ENCODE measurements around the gene EBP. TPM values are rescaled to one million over a fixed set of nuclear protein-coding genes. Genes with fewer than 3 reads are reported as not detected.
A peak's percentile ranks its signal among the peaks of the same experiment; 100 is the strongest.

EBP gene
- total and polyA plus RNA-seq, 2 of the 8 experiments (the other 6 are each of a cell fraction or from before 2014, with no cell fraction given) = 143 to 286 TPM

- Histone ChIP-seq H3K27ac (ENCODE audit: low read depth, low read length) (peak within 1 kb of the TSS; percentile 70; the same call in 1 of the 2 replicates), H4K91ac (replicated peaks; ENCODE audit: insufficient read length, low read length) (no peak within 1 kb of the TSS), H3K36me3 (ENCODE audit: control insufficient read depth in 2 of 4, insufficient read depth in 4 of 4, low read length in 3 of 4) (peaks cover 0 to 8% (median 0%) of the 10 kb centered on the region in 4 experiments; a peak in 2 of 8 replicates), H2AK5ac (ENCODE audit: low read depth, low read length) (no peak within 1 kb of the TSS), H3K4ac (replicated peaks; ENCODE audit: insufficient read length, low read depth, low read length) (no peak within 1 kb of the TSS), H2BK120ac (replicated peaks; ENCODE audit: low read depth, low read length) (no peak within 1 kb of the TSS), H4K5ac (ENCODE audit: insufficient read length, low read depth, low read length) (peak within 1 kb of the TSS; percentile 55), H3K4me1 (replicated peaks in 1 of 4; ENCODE audit: control insufficient read depth in 3 of 4, insufficient read depth in 4 of 4, low read length in 3 of 4) (peaks cover 3 to 15% (median 8%) of the 10 kb centered on the region in 4 experiments), H2BK12ac (ENCODE audit: low read depth, low read length) (no peak within 1 kb of the TSS), H3K56ac (replicated peaks; ENCODE audit: insufficient read length, low read depth, low read length) (no peak within 1 kb of the TSS), H2BK20ac (ENCODE audit: low read length) (no peak within 1 kb of the TSS), H2AFZ (ENCODE audit: low read length) (peak within 1 kb of the TSS; percentile 96), H3K23me2 (ENCODE audit: low read depth, low read length) (peaks cover 3% of the 10 kb centered on the region; the same call in 1 of the 2 replicates), H3K79me1 (ENCODE audit: low read depth, low read length) (no peaks in the 10 kb centered on the region), H3K9ac (replicated peaks in 1 of 4; ENCODE audit: extremely low read depth in 1 of 4, low read depth in 3 of 4, low read length in 3 of 4) (peak within 1 kb of the TSS; percentile 60 to 80 (median 72)), H3K4me2 (ENCODE audit: insufficient read depth in 1 of 2, low read depth in 2 of 2, low read length in 2 of 2) (peak within 1 kb of the TSS; percentile 74 to 77), H3K18ac (ENCODE audit: extremely low read depth, low read length) (no peak within 1 kb of the TSS; the same call in 1 of the 2 replicates), H4K8ac (ENCODE audit: extremely low read depth, insufficient read depth, low read length) (peak within 1 kb of the TSS; percentile 85; the same call in 1 of the 2 replicates), H2BK15ac (ENCODE audit: low read length) (no peak within 1 kb of the TSS), H3K23ac (ENCODE audit: insufficient read length) (no peak within 1 kb of the TSS), H4K20me1 (replicated peaks in 1 of 2; ENCODE audit: control insufficient read depth in 1 of 2, insufficient read depth in 2 of 2, low read length in 2 of 2) (peaks cover 0 to 7% of the 10 kb centered on the region in 2 experiments), H3K9me3 (ENCODE audit: insufficient read depth in 2 of 2, low read depth in 1 of 2, low read length in 1 of 2) (no peaks in the 10 kb centered on the region), H3K14ac (ENCODE audit: insufficient read length) (no peak within 1 kb of the TSS), H2BK5ac (ENCODE audit: low read depth, low read length) (peak within 1 kb of the TSS; percentile 84), H3K79me2 (ENCODE audit: control insufficient read depth in 1 of 2, insufficient read depth in 2 of 2, low read length in 2 of 2) (peaks cover 0 to 24% of the 10 kb centered on the region in 2 experiments; a peak in 2 of 4 replicates), H3K4me3 (ENCODE audit: extremely low read depth in 1 of 4, insufficient read depth in 2 of 4, low read depth in 3 of 4, low read length in 4 of 4) (peak within 1 kb of the TSS; percentile 74 to 93 (median 82)), H3K27me3 (replicated peaks in 1 of 4; ENCODE audit: control insufficient read depth in 3 of 4, extremely low read depth in 1 of 4, insufficient read depth in 3 of 4, low read length in 3 of 4) (no peaks in the 10 kb centered on the region)
- WGBS, 2 experiments (ENCODE audit: extremely low coverage in 1 of 2, insufficient coverage in 1 of 2, insufficient read length in 1 of 2, insufficient replicate concordance in 2 of 2, low coverage in 1 of 2, low lambda C conversion rate in 2 of 2, missing lambda C conversion rate in 1 of 2) = 1% methylated on average over 45 of the region's 75 CpGs; no CpG with 5 or more reads in 1 of the 2 experiments
- DNase-seq (ENCODE audit: low read depth in 1 of 2, low spot score in 2 of 2) (peak in 1 of 2 experiments; percentile 65), FAIRE-seq (no peak)
- CTCF ChIA-PET (ENCODE audit: partially characterized antibody) = no interaction called here
- POLR2A ChIA-PET (ENCODE audit: partially characterized antibody) = interaction anchor here (2.4 kb wide), 1 partner anchor 17 kb away, joined by 5 read pairs; no protein-coding TSS in a partner anchor
- no peak for TF ChIP-seq RBBP5 (IDR thresholded peaks at IDR 0.05; ENCODE audit: borderline replicate concordance, low read depth, low read length)
- TF ChIP-seq KDM4A (IDR thresholded peaks at IDR 0.05; ENCODE audit: low read depth, low read length, severe bottlenecking) = peak; percentile 68
- TF ChIP-seq TCF12 (IDR thresholded peaks at IDR 0.05; ENCODE audit: low read depth, low read length) = no peak
- TF ChIP-seq TEAD4 (IDR thresholded peaks at IDR 0.05; ENCODE audit: low read depth, low read length) = 0 out of 2 replicates have a peak, but pooled peaks have one; percentile 26
- peak in 1 of 2 experiments; percentile 65; a peak in 1 of 4 replicates for TF ChIP-seq HDAC2 (IDR thresholded peaks at IDR 0.05; ENCODE audit: borderline replicate concordance in 1 of 2, low read depth in 2 of 2, low read length in 2 of 2)
- TF ChIP-seq BACH1 (IDR thresholded peaks at IDR 0.05; ENCODE audit: low read length) = peak; percentile 62
- TF ChIP-seq ASH2L (IDR thresholded peaks at IDR 0.05; ENCODE audit: low read length) = peak; percentile 43
- no peak for TF ChIP-seq POLR2AphosphoS5 (IDR thresholded peaks at IDR 0.05; ENCODE audit: low read depth, low read length)
- peak; percentile 39 for TF ChIP-seq SIX5 (IDR thresholded peaks at IDR 0.05; ENCODE audit: low read depth, low read length)
- no peak for TF ChIP-seq SRF (IDR thresholded peaks at IDR 0.05; ENCODE audit: low read depth, low read length)
- TF ChIP-seq PHF8 (conservative IDR thresholded peaks at IDR 0.05; ENCODE audit: low read depth, low read length) = peak; percentile 40; the same call in 1 of the 2 replicates
- TF ChIP-seq TAF7 (optimal IDR thresholded peaks at IDR 0.05; ENCODE audit: borderline replicate concordance, low read depth, low read length) = no peak
Measured at GRCh38 chrX:48475774-48476577, 45.6 kb upstream of the EBP start, which contains the start of gene FTSJ1. Gene FTSJ1 (plus strand): TSS chrX:48476199. CDS start chrX:48478048, 1,849 bp downstream.
